SKM-1 treated with dmso at 0.1 percent for 144 hours (cell line): ENCODE data around the gene KIAA0232.
"Not testable (repeated sequence)": the region's sequence is repeated elsewhere in the genome, so short reads cannot be mapped to it uniquely, and the experiment has no call there.

Source experiments
- DNase-seq: peaks from one replicate; lab custom pipeline; 2025; ENCODE audit not compliant: unreplicated experiment; lab: John Stamatoyannopoulos, UW

Gene KIAA0232

DNA sequence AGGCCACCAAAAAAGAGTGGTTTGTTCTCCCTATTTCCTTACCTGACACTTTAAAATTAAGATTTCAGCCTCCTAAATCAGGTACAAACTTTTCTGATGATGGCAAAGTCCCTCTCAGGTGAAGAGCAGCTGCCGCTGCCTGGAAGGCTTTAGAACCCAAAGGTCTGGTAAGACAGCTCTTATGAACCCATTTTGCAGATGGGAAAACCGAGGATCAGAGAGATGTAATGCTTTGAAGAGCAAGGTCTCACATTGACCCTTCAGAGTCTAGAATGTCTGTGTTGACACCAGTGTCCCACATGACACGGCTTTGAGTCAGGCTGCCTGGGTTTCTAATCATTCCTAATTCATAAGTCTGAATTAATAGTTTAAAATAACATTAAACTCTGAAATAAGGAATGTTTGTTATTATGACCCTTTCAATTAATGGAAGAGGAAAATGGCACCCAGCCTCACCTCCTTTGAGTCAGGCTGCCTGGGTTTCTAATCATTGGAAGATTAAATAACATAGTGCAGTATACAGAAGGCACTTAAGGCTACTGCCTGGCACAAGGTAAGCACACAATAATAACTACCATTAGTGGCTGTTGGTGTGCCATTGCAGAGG, 27.9 kb upstream of the KIAA0232 start:
- DNase-seq, result no peak

DNA sequence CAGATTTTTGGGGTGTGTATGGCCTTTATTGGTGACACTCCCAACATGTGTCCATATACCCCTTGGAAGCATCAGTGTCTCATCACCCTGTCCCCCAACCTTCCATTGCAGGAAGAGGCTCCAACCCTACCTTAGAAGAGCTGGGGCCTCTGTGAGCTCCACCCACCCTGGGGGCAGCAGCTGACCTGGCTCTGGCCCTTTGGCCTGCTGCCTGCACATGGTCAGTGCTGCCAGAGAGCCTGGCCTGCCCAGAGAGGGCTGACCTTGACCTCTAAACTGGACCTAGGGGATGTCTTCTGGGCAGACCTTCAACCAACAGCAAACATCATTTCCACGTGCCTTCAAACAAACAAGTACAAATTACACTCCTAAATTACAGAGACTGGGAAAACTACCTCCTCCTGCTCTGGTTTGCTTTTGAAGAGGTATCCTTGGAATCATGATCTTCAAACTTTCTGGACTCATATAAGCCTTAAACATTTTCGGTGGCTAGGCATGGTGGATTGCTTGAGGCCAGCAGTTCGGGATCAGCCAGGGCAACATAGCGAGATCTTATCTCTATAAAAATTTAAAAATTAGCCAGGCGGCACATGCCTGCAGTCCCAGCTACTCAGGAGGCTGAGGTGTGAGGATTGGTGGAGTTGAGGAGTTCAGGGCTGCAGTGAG, 27.3 kb upstream of the KIAA0232 start:
- DNase-seq, result no peak

DNA sequence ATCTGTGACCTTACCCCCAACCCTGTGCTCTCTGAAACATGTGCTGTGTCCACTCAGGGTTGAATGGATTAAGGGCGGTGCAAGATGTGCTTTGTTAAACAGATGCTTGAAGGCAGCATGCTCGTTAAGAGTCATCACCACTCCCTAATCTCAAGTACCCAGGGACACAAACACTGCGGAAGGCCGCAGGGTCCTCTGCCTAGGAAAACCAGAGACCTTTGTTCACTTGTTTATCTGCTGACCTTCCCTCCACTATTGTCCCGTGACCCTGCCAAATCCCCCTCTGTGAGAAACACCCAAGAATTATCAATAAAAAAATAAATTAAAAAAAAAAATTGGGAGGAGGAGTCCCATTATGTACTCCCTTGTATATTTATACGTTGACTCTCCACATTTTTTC, 26.2 kb upstream of the KIAA0232 start:
- DNase-seq, result not testable (repeated sequence)

DNA sequence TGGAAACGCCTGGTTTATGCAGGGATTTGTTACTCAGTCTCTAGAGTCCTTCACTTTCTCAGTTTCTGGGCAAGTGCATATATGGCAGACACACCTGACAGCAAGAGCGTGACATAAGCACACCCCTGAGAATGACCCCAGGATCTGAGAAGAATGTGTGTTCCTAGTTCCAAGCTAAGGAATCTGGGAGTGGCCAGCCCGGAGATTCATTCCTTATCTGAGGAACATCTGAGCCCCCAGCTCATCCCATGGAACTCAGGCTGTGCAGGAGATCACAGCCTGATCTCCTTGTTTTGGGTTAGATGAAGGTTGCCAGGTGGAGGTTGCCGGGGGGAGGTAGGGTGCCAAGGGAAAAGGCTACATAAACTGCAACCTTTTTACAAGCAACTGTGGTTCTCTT, 23.8 kb upstream of the KIAA0232 start:
- DNase-seq, result no peak

DNA sequence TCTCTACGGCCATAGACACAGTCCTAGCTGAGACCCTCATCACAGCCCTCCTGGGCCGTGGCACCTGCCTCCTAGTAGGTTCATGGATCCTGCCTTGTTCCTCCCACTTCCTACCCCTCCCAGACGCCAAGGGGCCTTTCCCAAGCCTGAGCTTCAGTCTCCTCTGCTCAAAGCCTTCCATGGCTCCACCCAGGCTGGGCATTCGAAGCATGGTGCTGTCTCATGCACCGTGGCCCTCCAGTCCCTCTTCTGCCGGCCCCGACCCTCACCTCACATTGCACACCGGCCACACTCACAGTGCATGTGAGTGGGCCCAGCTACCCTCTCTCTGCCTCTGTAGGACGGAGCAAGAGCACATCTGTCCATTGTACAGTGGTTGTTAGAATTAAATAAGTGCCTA, 21.7 kb upstream of the KIAA0232 start:
- DNase-seq, result no peak

DNA sequence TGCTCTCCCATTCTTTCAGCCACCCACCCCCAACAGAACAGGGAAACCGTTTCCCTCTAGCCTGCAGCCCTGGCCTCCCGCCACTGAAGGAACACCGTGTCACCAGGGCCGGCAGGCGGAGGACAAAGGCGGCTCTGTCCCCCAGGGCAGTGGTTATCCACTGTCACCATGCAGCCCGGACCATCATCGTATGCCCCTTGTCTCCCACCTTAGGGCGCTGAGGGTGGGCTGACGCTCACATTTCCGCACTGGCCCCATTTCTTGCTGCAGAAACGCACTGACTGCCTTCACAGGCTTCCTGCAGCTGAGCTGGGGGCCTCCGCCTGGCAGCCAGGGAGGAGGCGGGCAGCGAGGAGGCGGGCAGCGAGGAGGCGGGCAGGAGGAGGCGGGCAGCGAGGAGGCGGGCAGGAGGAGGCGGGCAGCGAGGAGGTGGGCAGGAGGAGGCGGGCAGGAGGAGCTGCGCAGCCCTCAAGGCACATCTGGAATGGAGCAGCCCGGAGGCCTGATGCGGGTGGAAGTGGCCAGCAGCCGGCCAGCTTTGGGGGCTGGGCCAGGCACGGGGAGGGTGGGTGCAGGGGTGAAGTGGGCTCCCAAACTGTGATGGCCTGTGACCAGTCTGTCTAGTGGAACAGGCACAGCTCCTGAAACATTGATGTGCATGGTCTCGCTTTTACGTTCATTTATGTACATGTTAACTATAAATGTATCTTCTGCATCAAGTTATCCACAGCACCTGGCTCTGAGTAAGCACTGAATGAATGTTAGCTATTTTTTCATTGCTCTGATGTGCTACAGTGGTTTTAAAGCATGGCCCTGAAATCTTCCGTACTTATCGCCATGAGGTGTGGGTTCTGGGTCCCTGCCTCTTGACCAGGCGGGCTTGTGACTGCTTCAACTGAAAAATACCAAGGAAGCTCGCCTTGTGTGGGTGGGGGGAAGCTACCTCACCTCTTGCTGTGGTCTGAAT, 20.6 kb upstream of the KIAA0232 start:
- no peak for DNase-seq

DNA sequence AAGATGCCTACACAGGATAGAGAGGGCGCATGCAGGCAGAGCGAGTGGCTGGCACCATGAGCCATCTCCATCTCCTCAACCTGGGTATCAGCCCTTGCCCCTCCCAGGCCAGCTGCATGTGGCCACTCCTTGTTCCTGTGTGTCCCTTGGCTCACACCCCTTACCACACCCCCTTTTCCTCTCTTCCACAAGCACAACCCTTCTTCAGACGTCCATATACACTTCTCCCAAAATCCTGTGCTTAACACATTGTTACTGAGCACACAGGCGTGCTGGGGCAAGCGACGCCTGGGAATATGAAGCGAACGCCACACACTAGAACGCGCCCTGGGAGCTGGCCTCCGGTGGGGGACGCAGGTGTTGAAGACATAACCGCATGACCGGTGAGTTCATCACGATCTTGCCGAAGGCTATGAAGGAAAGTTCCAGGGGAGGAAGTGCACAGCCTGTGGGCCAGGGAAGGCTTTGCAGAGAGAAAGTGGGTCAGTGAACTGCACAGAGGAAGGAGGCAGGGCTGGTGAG, 19.1 kb upstream of the KIAA0232 start:
- DNase-seq, result no peak

DNA sequence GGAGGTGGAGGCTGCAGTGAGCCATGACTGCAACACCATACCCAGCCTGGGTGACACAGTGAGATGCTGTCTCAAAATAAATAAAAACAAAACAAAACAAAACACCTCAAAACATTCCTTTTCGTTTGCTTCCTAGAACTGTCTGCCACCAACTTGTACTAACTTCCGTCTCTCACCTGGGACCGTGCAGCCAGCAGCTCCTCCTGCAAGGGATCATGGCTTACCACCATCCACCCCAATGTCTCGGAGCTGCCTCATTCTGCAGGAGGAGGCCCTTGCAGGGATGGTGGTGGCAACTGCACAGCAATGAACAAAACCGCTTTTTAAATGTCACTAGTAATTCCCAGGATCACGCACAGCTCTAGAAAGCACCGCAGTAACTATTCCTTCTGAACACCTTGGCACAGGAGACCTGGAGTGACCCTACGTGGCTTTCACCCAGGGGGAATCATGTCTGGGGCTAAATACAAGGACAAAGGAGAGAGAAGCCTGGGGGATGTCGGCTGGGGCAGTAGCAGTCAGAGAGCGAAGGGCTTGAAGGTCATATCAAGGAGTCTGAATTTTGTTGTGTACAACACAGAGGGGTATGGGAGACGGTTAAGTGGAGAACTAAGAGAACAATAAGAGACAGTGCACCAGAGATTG, 17.4 kb upstream of the KIAA0232 start:
- DNase-seq, result no peak

DNA sequence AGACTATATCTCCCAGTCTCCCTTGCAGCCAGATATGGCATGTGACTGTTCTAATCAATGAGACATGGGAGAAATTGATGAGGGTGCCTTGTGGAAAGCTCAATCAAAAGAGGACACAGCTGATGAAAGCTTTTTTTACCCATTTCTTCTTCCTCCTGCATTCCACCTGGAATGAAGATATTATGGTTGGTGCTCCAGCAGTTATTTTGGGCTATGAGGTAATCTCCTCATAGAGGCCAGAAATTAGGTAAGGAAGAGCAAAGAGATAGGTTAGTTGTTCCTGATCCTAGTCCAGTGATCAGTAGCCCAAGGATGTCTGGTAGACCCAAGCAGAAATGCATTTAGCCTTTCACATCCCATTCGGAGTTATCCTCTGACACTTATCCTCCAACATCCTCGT, 16.8 kb upstream of the KIAA0232 start:
- no peak for DNase-seq

DNA sequence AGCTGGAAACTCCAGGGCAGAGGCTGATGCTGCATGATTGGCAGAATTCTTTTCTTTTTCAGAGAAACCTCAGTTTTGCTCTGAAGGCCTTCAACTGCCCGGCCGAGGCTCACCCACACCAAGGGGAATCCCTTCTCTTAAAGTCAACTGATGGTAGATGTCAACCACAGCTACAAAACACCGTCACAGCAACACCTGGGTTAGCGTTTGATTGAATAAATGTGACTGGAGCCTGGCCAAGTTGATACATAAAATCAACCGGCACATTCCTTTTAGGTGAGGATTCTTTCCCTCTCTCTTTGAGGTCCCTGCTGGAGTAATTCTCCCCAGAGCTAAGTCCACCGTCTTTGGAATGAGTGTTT, 15.2 kb upstream of the KIAA0232 start:
- DNase-seq, result no peak

DNA sequence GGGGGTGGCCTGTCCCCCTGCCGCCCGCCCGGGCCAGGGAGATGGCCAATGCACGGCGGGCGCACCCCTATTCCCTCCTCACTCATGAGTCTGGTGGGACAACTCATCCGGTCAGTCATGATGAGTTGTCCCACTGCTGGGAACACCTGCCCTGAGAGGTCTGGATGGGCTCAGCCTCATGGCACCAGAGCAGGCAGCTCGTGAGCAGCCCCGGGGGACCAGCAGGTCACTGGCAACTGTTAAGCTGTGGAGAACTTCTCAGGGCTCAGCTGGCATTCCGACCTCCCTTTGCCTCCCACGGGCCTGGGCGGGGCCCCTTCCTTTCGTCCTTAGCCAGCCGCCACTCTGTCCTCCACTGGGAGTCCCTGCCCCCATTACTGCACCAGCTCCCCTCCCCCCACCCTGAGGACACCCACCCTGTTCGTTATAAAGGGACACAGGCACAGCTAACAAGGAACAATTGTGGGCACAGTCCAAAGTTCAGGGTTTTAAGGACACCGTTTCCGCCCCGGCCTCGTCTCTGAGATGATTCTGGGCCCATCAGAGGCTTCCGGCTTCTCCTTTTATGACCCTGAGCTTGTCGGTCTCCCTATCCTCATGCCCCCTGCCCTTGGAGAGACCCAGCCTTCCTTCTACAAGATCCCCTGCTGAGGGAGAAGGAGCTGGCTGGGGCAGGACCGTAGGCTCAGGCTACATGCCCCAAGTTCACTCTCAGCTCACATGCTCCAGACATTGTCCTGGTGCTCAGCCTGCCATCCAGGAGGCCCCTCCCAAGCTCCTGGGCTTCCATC, 14.6 kb upstream of the KIAA0232 start:
- no peak for DNase-seq

DNA sequence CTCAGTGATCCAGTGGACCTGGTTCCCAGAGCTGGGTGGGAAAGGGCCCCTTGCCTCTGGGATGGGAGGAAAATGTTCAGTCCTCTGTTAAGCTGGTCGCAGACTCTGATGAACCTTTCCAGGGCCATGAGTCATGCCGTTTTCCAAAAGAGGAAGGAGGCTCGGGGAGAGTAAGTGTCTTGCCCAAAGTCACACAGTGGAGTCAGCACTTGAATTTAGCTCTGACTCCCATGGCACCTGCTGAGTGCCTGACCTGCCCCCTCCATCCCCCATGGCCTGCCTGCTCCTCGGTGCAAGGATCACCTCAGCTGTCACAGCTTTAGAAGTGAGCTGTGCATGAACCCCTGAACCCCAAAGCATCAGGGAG, 14.0 kb upstream of the KIAA0232 start:
- DNase-seq, result peak; percentile 90

DNA sequence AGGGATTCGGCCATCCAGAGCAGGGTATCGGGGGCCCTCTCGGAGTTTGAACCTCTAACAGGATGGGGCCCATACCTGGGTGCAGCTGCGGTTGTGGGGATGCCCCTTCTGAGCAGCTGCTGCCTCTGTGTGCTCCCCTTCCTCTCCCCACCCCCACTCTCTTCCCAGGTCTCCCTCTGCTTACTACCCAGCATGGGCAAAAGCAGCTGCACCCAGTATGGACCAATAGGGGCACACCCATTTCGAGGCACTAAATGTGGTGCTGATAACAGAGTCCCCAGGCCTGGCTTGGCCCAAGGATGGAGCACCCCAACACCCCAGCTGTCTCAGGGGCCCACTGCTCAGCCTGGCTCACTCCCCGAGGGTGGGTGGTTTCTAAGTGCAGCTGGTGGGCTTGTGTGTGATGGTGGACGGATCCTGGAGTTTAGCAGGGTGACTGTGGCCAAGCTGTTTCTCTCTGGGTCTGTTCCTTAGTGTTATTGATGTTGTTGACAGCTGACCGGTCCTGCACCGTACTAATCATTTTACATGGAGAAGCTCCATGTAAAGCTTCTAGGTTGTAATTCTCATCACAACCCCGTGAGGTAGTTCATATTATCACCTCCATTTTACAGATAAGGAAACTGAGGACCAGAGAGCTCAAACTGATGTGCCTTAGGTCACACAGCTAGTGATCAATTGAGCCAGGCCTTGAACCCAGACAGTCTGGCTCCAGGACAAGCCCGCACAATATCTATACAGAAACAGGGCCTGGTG, 13.1 kb upstream of the KIAA0232 start:
- DNase-seq, result no peak

DNA sequence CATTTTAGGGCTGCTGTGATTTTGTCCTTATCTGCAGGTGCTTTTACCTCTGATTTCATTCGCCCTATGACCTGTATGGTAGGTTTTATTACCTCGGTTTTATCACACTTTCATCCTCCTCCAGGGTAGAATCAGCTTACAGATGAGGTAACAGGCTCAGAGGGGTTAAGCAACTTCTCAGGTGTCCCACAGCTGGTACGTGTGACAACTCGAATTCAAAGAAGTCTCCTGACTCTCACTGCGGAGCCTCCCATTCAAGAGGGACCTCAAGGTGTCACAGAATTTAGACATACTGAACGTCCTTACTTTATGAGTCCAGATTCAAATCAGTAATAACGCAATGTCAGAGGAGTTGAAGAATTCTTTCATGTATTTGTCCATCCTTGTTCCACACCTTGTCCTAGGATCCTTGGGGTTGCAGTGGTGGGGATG, 12.5 kb upstream of the KIAA0232 start:
- no peak for DNase-seq

DNA sequence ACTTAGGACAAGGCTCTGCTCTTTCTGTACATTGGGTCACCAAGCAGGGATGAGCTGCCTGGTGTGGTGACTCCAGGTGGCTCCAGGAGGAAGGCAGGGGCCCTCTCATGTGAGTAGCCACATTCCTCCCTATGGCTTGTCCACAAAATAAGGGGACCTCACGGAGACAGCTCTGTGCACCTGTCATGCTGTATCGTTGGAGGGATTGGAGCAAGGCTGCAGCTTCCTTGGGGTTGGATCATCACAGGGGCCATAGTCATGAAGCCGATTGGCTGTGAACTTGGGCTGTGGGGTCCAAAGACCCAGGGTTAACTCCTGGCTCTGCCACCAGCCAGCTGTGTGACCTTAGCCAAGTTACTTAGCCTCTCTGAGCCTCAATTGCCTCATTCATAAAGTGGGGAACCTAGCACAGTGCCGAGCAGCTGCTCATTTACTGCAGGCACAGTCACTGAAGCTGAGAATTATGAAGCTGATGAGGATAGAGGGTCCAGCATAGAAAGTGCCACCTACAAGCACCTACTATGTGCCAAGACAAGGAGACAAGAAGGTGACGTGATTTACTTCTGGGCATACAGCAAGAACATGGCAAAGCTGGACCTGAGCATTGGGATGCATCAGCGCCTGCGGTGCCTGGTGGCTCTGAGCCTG, 11.8 kb upstream of the KIAA0232 start:
- no peak for DNase-seq

DNA sequence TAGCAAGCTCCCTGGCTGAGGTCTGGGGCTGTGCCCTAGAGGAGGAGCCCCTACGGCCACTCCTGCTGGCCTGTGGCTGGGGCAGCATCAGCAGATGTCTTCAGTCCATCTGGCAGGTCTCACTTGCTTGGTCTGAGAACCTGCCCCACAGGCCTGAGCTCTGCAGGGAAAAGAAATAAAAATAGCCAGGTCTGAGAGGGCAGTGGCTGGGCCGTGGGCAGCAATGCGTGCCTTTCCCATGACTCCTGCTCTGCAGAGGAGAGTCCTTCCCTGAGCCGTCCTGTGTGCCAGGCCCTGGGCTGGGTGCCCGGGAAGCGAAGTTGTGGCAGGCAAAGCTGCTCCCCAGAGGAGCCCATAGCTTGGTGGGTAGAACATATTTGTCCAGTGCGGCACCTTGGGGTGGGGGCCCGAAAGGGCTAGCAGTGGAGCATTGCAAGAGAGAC, 11.3 kb upstream of the KIAA0232 start:
- DNase-seq, result no peak

DNA sequence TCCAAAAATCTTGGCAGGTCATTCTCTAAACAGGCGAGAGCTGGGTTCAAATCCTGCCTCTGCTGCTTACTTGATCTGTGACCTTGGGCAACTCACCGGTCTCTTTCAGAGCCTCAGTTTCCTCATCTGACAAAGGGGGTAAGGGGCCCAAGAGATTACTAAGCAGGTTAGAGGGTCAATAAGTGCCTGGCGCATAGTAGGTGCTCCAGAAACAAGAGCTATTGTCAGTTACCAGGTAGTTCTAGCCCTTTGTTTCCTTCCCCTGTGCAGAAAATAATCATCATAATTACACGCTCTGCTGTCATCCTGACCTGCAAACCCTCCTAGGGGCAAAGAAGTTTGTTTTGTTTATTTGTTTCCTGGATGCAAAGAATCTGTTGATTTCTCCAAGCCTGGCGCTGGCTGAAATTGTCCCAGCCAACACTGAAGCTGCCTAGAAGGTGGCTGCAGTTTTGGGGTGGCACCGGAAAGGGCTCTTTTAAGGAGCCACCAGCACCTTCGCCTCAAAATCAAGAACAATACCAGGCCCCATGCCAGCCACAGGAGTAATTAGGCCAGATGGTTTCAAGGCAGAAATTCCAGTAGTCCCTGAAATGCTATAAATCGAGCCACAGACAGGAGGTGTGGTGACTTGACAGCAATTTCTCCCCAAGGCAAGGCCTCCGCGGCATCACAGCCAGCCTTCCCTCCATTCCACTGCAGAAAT, 10.2 kb upstream of the KIAA0232 start:
- no peak for DNase-seq

DNA sequence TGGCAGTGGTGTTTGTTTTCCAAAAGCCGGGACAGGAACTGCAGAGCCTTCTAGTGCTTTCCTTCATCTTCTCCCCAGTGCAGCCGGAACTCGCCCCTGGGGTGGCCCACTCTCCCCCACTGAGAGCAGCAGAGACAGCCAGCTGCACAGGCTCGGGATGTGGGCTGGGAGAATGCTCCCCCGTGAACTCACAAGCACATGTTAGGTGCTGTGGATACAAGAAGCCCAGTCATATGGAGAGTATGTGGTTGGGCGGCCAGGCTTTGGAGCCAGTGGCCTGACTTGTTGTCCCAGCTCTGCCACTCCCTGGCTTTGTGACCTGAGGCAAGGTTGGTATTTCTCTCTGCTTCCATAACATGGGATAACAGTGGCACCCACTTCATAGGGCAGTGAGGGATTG, 9.4 kb upstream of the KIAA0232 start:
- no peak for DNase-seq
